ENCODE measurements around the gene MAML2. TPM values are rescaled to one million over a fixed set of nuclear protein-coding genes. Genes with fewer than 3 reads are reported as not detected.
"Not testable (repeated sequence)": the region's sequence is repeated elsewhere in the genome, so short reads cannot be mapped to it uniquely, and the experiment has no call there.

MAML2 gene
- polyA plus RNA-seq, 3 donors: 0.57 to 7.6 (median 1.2) TPM

DNA sequence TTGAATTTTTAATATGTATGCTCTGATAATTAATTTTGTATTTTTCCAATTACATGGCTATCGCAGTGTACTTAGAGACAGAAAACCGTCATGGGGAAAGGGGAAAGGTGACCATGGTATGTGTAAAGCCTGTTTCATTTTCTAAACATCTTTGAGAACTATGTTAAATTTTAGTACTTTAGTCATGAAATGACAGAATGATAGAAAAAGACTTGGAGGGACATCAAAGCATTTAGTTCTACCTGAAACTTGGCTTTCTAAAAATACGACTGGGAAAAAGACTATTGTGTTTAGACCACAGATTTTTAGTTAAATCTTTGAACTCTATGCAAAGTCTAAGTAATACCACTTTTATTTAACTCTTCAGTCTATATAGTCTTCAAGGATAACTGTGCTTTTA is 54.1 kb downstream of the MAML2 start:
- no peaks in the 10 kb centered on the region for H3K27me3 Mint-ChIP-seq (ENCODE audit: low read depth in 3 of 3)
- 80% methylated on average over 1 of the region's 3 CpGs for WGBS (ENCODE audit: insufficient coverage)
- DNase-seq: no peak
- no peak overlapping the region for H3K4me2 ChIP-seq (replicated peaks; ENCODE audit: extremely low read depth, low read length, poor library complexity, severe bottlenecking)
- no peak overlapping the region for H3K27ac Mint-ChIP-seq
- no peaks in the 10 kb centered on the region for H3K27me3 ChIP-seq (ENCODE audit: control insufficient read depth in 2 of 2, insufficient read depth in 2 of 2, low read length in 2 of 2)
- no peaks in the 10 kb centered on the region for H3K79me2 ChIP-seq (ENCODE audit: insufficient read depth, low read length)
- intact Hi-C loops (cut with micrococcal nuclease): no loop called here
- H3K4me3 ChIP-seq (replicated peaks in 1 of 3; ENCODE audit: low read depth in 2 of 3, low read length in 3 of 3): no peak overlapping the region
- peaks cover 3 to 6% of the 10 kb centered on the region in 2 donors for H3K4me1 ChIP-seq (ENCODE audit: control insufficient read depth in 1 of 2, insufficient read depth in 2 of 2, low read length in 2 of 2)
- H3K4me1 Mint-ChIP-seq: peaks cover 14% of the 10 kb centered on the region
- H3K36me3 Mint-ChIP-seq: peaks cover 6 to 9% of the 10 kb centered on the region in 2 donors
- H2AFZ ChIP-seq (ENCODE audit: insufficient read depth, low read depth, low read length, poor library complexity, severe bottlenecking): no peak overlapping the region
- peaks cover 0 to 5% (median 4%) of the 10 kb centered on the region in 7 donors for H3K9me3 Mint-ChIP-seq
- no peaks in the 10 kb centered on the region for H3K36me3 ChIP-seq (replicated peaks in 1 of 2; ENCODE audit: control insufficient read depth in 1 of 2, insufficient read depth in 2 of 2, low read length in 2 of 2)
- peaks cover 11% of the 10 kb centered on the region for H4K20me1 ChIP-seq (ENCODE audit: insufficient read depth, low read length)
- H3K27ac ChIP-seq (ENCODE audit: low read depth in 1 of 2, low read length in 2 of 2): no peak overlapping the region
- no peaks in the 10 kb centered on the region for H3K9me3 ChIP-seq (replicated peaks in 1 of 2; ENCODE audit: control insufficient read depth in 1 of 2, insufficient read depth in 1 of 2, low read length in 2 of 2)
- TF ChIP-seq, protein P1, sequence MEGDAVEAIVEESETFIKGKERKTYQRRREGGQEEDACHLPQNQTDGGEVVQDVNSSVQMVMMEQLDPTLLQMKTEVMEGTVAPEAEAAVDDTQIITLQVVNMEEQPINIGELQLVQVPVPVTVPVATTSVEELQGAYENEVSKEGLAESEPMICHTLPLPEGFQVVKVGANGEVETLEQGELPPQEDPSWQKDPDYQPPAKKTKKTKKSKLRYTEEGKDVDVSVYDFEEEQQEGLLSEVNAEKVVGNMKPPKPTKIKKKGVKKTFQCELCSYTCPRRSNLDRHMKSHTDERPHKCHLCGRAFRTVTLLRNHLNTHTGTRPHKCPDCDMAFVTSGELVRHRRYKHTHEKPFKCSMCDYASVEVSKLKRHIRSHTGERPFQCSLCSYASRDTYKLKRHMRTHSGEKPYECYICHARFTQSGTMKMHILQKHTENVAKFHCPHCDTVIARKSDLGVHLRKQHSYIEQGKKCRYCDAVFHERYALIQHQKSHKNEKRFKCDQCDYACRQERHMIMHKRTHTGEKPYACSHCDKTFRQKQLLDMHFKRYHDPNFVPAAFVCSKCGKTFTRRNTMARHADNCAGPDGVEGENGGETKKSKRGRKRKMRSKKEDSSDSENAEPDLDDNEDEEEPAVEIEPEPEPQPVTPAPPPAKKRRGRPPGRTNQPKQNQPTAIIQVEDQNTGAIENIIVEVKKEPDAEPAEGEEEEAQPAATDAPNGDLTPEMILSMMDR (IDR thresholded peaks at IDR 0.05): no peak
- H3K9ac ChIP-seq (ENCODE audit: insufficient read depth, low read length, poor library complexity, severe bottlenecking): no peak overlapping the region
- no peak overlapping the region for H3K4me3 Mint-ChIP-seq

GRCh38 chr11:96287822-96288439 is 55.1 kb downstream of the MAML2 start:
- Histone ChIP-seq H3K79me2 (ENCODE audit: insufficient read depth, low read length) (no peaks in the 10 kb centered on the region), H3K4me2 (replicated peaks; ENCODE audit: extremely low read depth, low read length, poor library complexity, severe bottlenecking) (no peak overlapping the region), H3K27ac (ENCODE audit: low read depth in 1 of 2, low read length in 2 of 2) (no peak overlapping the region), H3K27me3 (ENCODE audit: control insufficient read depth in 2 of 2, insufficient read depth in 2 of 2, low read length in 2 of 2) (no peaks in the 10 kb centered on the region), H3K36me3 (replicated peaks in 1 of 2; ENCODE audit: control insufficient read depth in 1 of 2, insufficient read depth in 2 of 2, low read length in 2 of 2) (no peaks in the 10 kb centered on the region), H3K4me3 (replicated peaks in 1 of 3; ENCODE audit: low read depth in 2 of 3, low read length in 3 of 3) (no peak overlapping the region), H4K20me1 (ENCODE audit: insufficient read depth, low read length) (peaks cover 11% of the 10 kb centered on the region), H2AFZ (ENCODE audit: insufficient read depth, low read depth, low read length, poor library complexity, severe bottlenecking) (no peak overlapping the region), H3K4me1 (ENCODE audit: control insufficient read depth in 1 of 2, insufficient read depth in 2 of 2, low read length in 2 of 2) (peaks cover under 1 to 3% of the 10 kb centered on the region in 2 donors), H3K9me3 (replicated peaks in 1 of 2; ENCODE audit: control insufficient read depth in 1 of 2, insufficient read depth in 1 of 2, low read length in 2 of 2) (no peaks in the 10 kb centered on the region), H3K9ac (ENCODE audit: insufficient read depth, low read length, poor library complexity, severe bottlenecking) (no peak overlapping the region)
- Mint-ChIP-seq H3K27me3 (ENCODE audit: low read depth in 3 of 3) (no peaks in the 10 kb centered on the region), H3K36me3 (peaks cover 6 to 9% of the 10 kb centered on the region in 2 donors), H3K9me3 (peaks cover 0 to 5% (median 4%) of the 10 kb centered on the region in 7 donors), H3K27ac (no peak overlapping the region), H3K4me1 (peaks cover 8% of the 10 kb centered on the region), H3K4me3 (no peak overlapping the region)
- no CpG with 5 or more reads among the region's 6 CpGs for whole genome bisulfite sequencing (ENCODE audit: insufficient coverage)
- DNase-seq: no peak
- intact Hi-C loops (cut with micrococcal nuclease): no loop called here
- TF ChIP-seq, protein P1 (IDR thresholded peaks at IDR 0.05): no peak

DNA sequence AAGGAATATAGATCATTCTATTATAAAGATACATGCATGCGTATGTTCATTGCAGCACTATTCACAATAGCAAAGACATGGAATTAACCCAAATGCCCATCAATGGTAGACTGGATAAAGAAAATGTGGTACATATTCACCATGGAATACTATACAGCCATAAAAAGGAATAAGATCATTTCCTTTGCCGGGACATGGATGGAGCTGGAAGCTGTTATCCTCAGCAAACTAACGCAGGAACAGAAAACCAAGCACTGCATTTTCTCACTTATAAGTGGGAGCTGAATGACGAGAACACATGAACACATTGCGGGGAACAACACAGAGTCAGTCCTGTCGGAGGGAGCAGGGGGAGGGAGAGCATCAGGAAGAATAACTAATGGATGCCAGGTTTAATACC is 57.0 kb downstream of the MAML2 start:
- Histone ChIP-seq H4K20me1 (ENCODE audit: insufficient read depth, low read length) (peaks cover 11% of the 10 kb centered on the region), H3K4me1 (ENCODE audit: control insufficient read depth in 1 of 2, insufficient read depth in 2 of 2, low read length in 2 of 2) (peaks cover 4 to 10% of the 10 kb centered on the region in 2 donors)
- H3K9me3 ChIP-seq (replicated peaks in 1 of 2; ENCODE audit: control insufficient read depth in 1 of 2, insufficient read depth in 1 of 2, low read length in 2 of 2); H3K27me3 ChIP-seq (ENCODE audit: control insufficient read depth in 2 of 2, insufficient read depth in 2 of 2, low read length in 2 of 2); H3K9me3 Mint-ChIP-seq; H3K4me3 Mint-ChIP-seq; H2AFZ ChIP-seq (ENCODE audit: insufficient read depth, low read depth, low read length, poor library complexity, severe bottlenecking); H3K27me3 Mint-ChIP-seq (ENCODE audit: low read depth in 3 of 3); H3K4me3 ChIP-seq (replicated peaks in 1 of 3; ENCODE audit: low read depth in 2 of 3, low read length in 3 of 3); H3K79me2 ChIP-seq (ENCODE audit: insufficient read depth, low read length); intact Hi-C loops (cut with micrococcal nuclease); DNase-seq; H3K36me3 ChIP-seq (replicated peaks in 1 of 2; ENCODE audit: control insufficient read depth in 1 of 2, insufficient read depth in 2 of 2, low read length in 2 of 2); H3K27ac ChIP-seq (ENCODE audit: low read depth in 1 of 2, low read length in 2 of 2); H3K9ac ChIP-seq (ENCODE audit: insufficient read depth, low read length, poor library complexity, severe bottlenecking); H3K4me2 ChIP-seq (replicated peaks; ENCODE audit: extremely low read depth, low read length, poor library complexity, severe bottlenecking): not testable (repeated sequence)
- peaks cover 15% of the 10 kb centered on the region for H3K4me1 Mint-ChIP-seq
- 100% methylated on average over 1 of the region's 6 CpGs for WGBS (ENCODE audit: insufficient coverage)
- H3K36me3 Mint-ChIP-seq: peaks cover 11 to 12% of the 10 kb centered on the region in 2 donors
- H3K27ac Mint-ChIP-seq: peak overlapping the region in 1 of 7 donors; percentile 5
